K562 (cell line): ENCODE measurements around the gene TMEM181. TPM values are rescaled to one million over a fixed set of nuclear protein-coding genes. Genes with fewer than 3 reads are reported as not detected.

Experiments
- CHCHD3 ChIP-seq: fragments of 250-450 bp; sonication (Bioruptor Pico); IDR thresholded peaks from 2 replicates; pipeline ENCODE4 v2.1.2; 2022; ENCODE audit warnings: mild to moderate bottlenecking
- CHD7 ChIP-seq: fragments of 200-600 bp; sonication (generic); IDR thresholded peaks from one replicate; pipeline ENCODE4 v1.6.1; 2012; ENCODE audit warnings: mild to moderate bottlenecking, low read depth, low read length, inconsistent platforms
- CXXC5 ChIP-seq: fragments of 250-450 bp; sonication (Bioruptor Pico); IDR thresholded peaks from 2 replicates; pipeline ENCODE4 v1.8.0; 2022; ENCODE audit warnings: inconsistent platforms, mild to moderate bottlenecking, moderate library complexity
- HCFC1 ChIP-seq: IDR thresholded peaks from 2 replicates; pipeline ENCODE4 v1.6.1; 2012; ENCODE audit warnings: low read depth, low read length, improper control_type of control experiment
- RAD51 ChIP-seq: fragments of 450-650 bp; IDR thresholded peaks from 2 replicates; pipeline ENCODE4 v1.7.1; 2016; ENCODE audit warnings: low read depth, mild to moderate bottlenecking, borderline replicate concordance
- SMAD2 ChIP-seq: fragments of 150-350 bp; IDR thresholded peaks from 2 replicates; pipeline ENCODE4 v1.6.1; 2014; ENCODE audit warnings: low read depth, mild to moderate bottlenecking, low read length
- SPI1 ChIP-seq: IDR thresholded peaks from 2 replicates; pipeline ENCODE4 v1.6.1; 2011; ENCODE audit warnings: low read depth, low read length, control low read depth, borderline replicate concordance
- polyA plus RNA-seq, 8 experiments: library from polyadenylated mRNA; depleted of rRNA in 4 of 8; stranded (reverse) in 5 of 8; unstranded in 3 of 8; fragments of >200 nt; fragmentation: Nextera tagmentation in 2 of 8; fragmentation: Illumina TruSeq in 1 of 8; extraction: Ambion mirVana in 2 of 8; extraction: Trizol in 1 of 8; gene quantifications; 2 replicates each; pipeline versions ENCODE4 v1.2.1 to v1.2.3, GENCODE V29; 2011 to 2014; ENCODE audit warnings: inconsistent platforms in 1 of 8, missing spikeins in 1 of 8
- total RNA-seq, 7 experiments: library from RNA; depleted of rRNA in 6 of 7; stranded (reverse); fragments of >200 nt in 6 of 7; fragmentation: Illumina TruSeq in 2 of 7; extraction: Trizol in 2 of 7; gene quantifications; 2 replicates each; pipeline versions ENCODE4 v1.2.1 to v1.2.3, GENCODE V29; 2011 to 2021; ENCODE audit warnings: low replicate concordance in 1 of 7

TMEM181 gene
- total and polyA plus RNA-seq, 9 of the 15 experiments (the other 6 are each of a cell fraction or from before 2014, with no cell fraction given), result 5.6 to 27.2 (median 19.9) TPM

DNA sequence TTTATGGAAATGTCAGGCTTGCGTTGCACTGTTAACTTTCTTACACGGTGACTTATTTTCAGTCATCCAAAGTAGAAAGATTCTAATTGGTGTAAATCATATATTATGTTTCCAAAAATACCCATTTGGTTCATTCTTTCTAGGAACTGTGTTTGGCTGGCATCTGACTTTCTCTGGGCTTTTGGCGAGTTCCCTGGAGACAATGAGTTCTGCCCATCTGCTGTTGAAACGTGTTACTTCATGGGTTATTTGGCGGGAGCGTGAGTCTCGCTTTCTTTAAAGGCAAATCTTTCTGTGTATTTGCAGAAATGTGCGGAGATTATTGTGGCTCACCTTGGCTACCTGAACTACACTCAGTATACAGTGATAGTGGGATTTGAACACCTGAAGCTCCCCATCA lies 29.5 kb downstream of the TMEM181 start (continued):
- no peak for TF ChIP-seq CHD7
- TF ChIP-seq HCFC1, result no peak
- no peak for TF ChIP-seq CXXC5
- TF ChIP-seq RAD51, result no peak
- TF ChIP-seq SPI1, result no peak
- TF ChIP-seq SMAD2, result no peak
- TF ChIP-seq CHCHD3 (CRISPR knock-in tag), result no peak
